A549 (cell line): ENCODE data around the gene CCDC74B.
"Not testable (repeated sequence)": the region's sequence is repeated elsewhere in the genome, so short reads cannot be mapped to it uniquely, and the experiment has no call there.

Source experiments
- CEBPB ChIP-seq, 2 experiments: fragments of >200 bp in 1 of 2; sonication (Bioruptor Twin) in 1 of 2; formaldehyde crosslinking in 1 of 2; IDR thresholded peaks; 2 replicates each; pipeline ENCODE4 v1.6.1; 2012 to 2016
- JUNB ChIP-seq: fragments of >200 bp; sonication (Bioruptor Twin); formaldehyde crosslinking; IDR thresholded peaks from 2 replicates; pipeline ENCODE4 v1.6.1; 2016
- KDM5A ChIP-seq: fragments of 200-600 bp; sonication (generic); IDR thresholded peaks from 2 replicates; pipeline ENCODE4 v1.6.1; 2016; ENCODE audit warnings: antibody characterized with exemption, mild to moderate bottlenecking
- MAZ ChIP-seq: fragments of 150-350 bp; IDR thresholded peaks from 2 replicates; pipeline ENCODE4 v1.6.1; 2014; ENCODE audit warnings: antibody characterized with exemption, low read depth, low read length, borderline replicate concordance
- RFX5 ChIP-seq: fragments of 450-650 bp; IDR thresholded peaks from 2 replicates; pipeline ENCODE4 v1.7.1; 2014; ENCODE audit warnings: antibody characterized with exemption, mild to moderate bottlenecking, moderate library complexity
- TF ChIP-seq, protein P1 (sequence below): fragments of >200 bp; sonication (Bioruptor Twin); formaldehyde crosslinking; IDR thresholded peaks from 3 replicates; pipeline ENCODE4 v1.5.1; 2016

DNA sequence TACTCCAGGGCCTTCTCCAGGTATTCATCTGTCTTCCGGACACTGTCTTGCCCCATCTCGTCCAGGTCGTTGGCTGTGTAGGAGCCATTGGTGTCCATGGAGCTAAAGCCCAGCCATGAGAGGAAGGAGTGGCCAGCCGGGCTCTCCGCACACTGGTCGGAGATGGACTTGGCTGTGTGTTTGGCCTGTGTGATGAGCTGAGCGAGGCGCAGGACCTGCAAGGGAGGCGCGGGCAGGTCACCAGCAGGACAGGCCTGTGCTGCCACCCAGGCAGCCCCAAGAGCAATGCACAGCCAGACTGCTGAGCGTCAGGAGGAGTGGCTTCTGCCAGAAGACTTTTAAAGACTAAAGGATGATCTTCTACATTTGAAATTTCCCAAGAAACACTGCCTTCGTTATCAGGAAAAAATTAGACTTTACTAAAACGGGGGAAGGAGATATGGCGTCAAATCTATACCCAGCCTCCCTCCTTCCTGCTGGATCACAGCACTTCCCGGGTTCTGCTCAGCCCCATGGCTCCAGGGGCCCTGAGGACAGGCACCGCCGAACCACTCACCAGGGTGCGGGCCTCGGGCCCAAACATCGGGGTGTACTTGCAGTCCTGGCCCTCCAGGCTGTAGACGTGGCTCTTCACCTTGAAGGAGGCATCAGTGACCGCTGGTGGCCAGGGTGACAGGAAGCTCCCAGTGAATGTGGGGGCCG is 9.0 kb upstream of the CCDC74B start:
- not testable (repeated sequence) for TF ChIP-seq RFX5; CEBPB (IDR thresholded peaks at IDR 0.05); KDM5A; MAZ; JUNB
- TF ChIP-seq, protein P1, sequence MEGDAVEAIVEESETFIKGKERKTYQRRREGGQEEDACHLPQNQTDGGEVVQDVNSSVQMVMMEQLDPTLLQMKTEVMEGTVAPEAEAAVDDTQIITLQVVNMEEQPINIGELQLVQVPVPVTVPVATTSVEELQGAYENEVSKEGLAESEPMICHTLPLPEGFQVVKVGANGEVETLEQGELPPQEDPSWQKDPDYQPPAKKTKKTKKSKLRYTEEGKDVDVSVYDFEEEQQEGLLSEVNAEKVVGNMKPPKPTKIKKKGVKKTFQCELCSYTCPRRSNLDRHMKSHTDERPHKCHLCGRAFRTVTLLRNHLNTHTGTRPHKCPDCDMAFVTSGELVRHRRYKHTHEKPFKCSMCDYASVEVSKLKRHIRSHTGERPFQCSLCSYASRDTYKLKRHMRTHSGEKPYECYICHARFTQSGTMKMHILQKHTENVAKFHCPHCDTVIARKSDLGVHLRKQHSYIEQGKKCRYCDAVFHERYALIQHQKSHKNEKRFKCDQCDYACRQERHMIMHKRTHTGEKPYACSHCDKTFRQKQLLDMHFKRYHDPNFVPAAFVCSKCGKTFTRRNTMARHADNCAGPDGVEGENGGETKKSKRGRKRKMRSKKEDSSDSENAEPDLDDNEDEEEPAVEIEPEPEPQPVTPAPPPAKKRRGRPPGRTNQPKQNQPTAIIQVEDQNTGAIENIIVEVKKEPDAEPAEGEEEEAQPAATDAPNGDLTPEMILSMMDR: not testable (repeated sequence)
